ENCODE results near the gene PXMP2.

GRCh38 chr12:132686825-132687210 is 569 bp upstream of the PXMP2 start:
- TF ChIP-seq POLR2A (IDR thresholded peaks at IDR 0.05; ENCODE audit: low read length): no peak
- no peak for TF ChIP-seq GATA1 (IDR thresholded peaks at IDR 0.05; ENCODE audit: low read depth, low read length)

Measured in erythroblast (primary cell).